ENCODE data around the gene NT5DC2.

The NT5DC2 gene

GRCh38 chr3:52506266-52506966 lies 27.2 kb downstream of the NT5DC2 start:
- DNase-seq = no peak

DNA sequence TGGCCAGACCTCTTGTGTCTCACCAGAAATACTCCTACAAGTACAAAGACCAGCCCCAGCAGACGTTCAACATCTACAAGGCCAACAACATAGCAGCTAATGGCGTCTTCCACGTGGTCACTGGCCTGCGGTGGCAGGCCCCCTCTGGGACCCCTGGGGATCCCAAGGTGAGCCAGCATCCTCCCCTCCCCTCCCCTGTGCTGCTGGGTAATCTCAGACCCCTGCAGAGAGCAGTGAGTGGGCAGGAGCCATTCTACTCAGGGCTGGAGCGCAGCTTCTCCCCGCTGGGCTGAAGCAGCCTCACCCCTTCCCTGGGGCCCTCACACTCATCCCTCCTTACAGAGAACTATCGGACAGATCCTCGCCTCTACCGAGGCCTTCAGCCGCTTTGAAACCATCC lies 28.7 kb downstream of the NT5DC2 start:
- DNase-seq = no peak

DNA sequence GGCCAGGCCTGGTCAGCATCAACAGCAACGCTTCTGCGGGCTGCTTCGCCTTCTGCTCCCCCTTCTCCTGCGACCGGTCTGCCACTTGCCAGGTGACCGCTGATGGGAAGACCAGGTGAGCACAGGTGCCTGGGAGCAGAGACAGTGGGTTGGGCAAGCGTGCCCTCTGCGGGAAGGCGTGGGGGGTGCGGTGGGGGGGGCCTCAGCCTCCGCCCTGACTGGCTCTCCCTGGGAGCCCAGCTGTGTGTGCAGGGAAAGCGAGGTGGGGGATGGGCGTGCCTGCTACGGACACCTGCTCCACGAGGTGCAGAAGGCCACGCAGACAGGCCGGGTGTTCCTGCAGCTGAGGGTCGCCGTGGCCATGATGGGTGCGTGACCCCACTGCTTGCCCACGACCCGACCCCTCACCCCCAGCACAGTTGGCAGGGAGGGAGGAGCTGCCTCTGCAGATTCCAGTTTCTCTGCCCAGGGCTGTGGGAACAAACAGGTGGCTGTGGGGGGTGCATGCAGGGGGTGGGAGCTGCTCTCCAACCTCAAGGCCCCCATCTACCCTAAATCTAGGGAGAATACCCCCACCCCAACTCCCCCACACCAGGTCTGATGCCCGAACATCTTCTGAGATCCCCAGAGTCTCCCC lies 29.8 kb downstream of the NT5DC2 start:
- no peak for DNase-seq

- no peak for DNase-seq
Measured at GRCh38 chr3:52502808-52503350, 30.8 kb downstream of the NT5DC2 start.

GRCh38 chr3:52502001-52502400 lies 31.7 kb downstream of the NT5DC2 start:
- no peak for DNase-seq

DNA sequence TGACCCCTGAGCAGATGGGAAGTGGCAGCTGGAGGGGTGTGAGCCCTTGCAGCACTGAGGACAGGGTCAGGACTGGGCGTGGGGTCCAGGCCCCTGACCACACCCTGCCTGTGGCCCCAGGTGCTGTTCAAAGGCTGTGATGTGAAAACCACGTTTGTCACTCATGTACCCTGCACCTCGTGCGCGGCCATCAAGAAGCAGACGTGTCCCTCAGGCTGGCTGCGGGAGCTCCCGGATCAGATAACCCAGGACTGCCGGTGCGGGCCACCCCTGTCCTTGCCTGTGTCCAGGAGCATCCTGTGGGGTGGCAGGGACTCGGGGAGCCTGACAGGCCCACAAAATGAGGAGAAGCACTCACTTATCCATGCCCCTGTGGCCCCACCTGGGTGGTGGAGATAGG lies 32.6 kb downstream of the NT5DC2 start:
- no peak for DNase-seq

DNA sequence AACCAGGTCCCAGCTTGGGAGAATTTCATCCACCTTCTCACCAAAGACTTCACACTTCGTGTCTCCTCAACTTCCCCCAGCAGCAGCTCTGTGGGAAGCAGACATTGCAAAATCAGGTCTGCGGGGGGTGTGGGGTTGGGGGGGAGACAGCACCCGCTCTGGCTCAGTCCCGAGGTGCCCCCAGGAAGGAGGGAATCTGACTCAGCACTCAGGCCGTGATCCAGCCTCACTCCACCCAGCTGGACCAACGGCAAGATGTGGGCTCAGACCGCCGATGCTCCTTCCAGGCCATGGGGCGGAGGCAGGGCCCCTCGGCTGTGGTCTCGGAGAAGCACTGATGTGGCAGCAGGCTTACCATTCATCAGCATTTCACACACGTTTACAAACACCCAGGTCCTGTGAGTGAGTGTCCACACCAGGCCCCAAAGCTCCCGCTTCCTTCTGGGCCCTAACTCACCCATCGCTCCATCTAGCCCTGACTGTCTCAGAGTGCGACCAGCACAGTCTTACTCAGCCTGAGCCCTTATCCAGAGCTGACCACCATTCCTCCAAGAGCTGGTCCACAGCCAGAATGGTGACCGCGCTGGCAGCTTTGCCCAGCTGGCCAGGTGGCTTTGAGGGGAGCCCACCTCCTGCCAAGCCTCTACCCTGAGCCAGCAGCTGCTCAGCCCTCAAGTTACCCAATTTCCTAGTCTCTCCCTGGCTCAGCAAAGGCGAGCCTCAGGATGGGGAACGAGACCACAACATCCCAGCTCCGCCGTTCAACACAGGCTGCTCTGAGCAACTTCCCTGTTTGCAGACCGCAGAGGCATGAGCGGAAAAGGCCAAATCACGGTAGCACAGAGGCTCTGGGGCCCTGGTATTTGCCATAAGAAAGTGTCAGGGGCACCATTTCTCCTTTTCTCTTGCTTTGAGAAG lies 35.3 kb downstream of the NT5DC2 start:
- DNase-seq = peak; percentile 50

- peak; percentile 69 for DNase-seq
Measured at GRCh38 chr3:52495777-52496602, 37.7 kb downstream of the NT5DC2 start.

DNA sequence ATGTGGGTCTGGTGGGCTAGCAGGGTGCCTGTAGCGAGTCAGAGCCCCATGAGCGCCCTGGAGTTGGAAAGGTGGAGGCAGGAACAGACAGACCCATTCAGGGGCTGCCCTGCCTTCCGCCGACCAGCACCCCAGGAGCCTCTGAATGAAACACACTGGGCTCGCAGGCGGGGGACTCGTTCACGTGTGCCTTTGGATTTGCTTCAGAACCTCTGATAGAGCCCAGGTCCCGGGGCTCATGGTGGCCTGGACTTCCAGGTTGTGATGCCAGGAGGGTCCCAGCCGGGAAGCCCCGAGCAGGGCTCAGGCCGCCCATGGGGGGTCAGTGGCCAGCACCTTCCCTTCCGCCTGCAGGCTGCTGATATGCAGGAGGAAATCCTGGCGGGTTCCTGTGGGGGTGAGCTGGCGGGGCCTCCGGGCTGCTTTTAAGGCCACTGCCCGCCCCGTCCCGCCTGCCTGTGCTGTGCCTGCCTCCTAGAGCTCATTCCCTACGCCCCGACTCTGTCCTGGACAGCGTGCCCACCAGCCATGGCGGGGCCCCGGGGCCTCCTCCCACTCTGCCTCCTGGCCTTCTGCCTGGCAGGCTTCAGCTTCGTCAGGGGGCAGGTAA lies 38.7 kb downstream of the NT5DC2 start, which contains the start of gene STAB1:
Gene STAB1 (plus strand): TSS at position 453 of the 610 bp plus-strand sequence. CDS start 76 bp downstream, at position 529.
- no peak for DNase-seq

DNA sequence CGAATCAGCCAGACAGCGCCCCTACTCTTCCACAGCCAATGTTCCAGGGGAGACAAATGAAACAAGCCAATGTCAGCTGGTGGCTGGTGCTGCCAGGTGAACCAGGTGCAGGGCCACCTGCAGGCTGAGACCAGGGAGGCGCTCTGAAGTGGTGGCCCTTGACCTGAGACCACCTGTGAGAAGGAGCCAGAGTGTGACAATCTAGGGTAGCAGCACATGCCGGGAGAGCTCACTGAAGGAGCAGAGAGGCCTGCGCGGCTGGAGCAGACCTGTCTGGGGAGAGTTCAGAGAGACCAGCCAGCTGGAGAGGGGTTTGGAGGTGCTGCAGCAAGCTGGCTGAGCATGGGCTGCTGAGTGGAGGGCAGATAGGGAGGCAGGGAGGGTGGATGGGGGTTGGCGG lies 39.2 kb downstream of the NT5DC2 start:
- DNase-seq = no peak

GRCh38 chr3:52493232-52494017 lies 40.2 kb downstream of the NT5DC2 start:
- DNase-seq = no peak

GRCh38 chr3:52492059-52492458 lies 41.6 kb downstream of the NT5DC2 start:
- no peak for DNase-seq

DNA sequence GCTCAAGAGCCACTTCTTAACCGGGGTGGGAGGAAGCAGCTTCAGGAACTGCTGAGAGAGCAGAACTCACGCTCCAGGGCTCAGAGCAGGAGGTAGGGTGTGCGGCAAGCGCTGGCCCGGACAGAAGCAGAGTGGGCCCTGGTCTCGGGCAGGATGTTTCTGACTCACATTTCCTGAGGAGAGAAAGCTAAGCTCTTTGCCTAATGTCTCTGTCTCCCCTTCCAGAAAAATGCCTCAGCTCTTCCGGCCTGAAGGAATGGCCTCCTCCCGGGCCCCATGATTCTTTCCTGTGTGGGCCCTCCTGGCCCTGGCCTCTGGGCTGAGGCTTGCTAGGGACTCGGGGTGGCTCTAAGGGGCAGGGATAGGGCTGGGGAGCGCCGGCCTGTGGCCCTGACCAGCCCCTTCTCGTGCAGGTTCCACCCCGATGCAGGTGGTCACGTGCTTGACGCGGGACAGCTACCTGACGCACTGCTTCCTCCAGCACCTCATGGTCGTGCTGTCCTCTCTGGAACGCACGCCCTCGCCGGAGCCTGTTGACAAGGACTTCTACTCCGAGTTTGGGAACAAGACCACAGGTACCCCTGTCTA lies 42.6 kb downstream of the NT5DC2 start:
- peak; percentile 36 for DNase-seq

- DNase-seq = no peak
Measured at GRCh38 chr3:52490035-52490938, 43.4 kb downstream of the NT5DC2 start.

- no peak for DNase-seq
Measured at GRCh38 chr3:52489453-52489852, 44.2 kb downstream of the NT5DC2 start.

- no peak for DNase-seq
Measured at GRCh38 chr3:52488746-52489145, 44.9 kb downstream of the NT5DC2 start.

- DNase-seq = no peak
Measured at GRCh38 chr3:52487788-52488691, 45.6 kb downstream of the NT5DC2 start.

DNA sequence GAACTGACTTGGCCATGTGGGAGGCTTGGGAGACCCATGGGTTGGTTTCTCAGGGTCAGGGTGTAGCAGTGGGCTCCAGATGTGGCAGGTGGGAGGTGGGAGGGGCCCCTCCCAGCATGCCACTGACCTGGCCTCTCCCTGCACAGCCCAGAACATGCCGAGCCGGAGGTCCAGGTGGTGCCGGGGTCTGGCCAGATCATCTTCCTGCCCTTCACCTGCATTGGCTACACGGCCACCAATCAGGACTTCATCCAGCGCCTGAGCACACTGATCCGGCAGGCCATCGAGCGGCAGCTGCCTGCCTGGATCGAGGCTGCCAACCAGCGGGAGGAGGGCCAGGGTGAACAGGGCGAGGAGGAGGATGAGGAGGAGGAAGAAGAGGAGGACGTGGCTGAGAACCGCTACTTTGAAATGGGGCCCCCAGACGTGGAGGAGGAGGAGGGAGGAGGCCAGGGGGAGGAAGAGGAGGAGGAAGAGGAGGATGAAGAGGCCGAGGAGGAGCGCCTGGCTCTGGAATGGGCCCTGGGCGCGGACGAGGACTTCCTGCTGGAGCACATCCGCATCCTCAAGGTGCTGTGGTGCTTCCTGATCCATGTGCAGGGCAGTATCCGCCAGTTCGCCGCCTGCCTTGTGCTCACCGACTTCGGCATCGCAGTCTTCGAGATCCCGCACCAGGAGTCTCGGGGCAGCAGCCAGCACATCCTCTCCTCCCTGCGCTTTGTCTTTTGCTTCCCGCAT lies 46.4 kb downstream of the NT5DC2 start:
- no peak for DNase-seq

All from EL (cell line).